Measurements from ENCODE around the gene KCNQ5. TPM values are rescaled to one million over a fixed set of nuclear protein-coding genes. Genes with fewer than 3 reads are reported as not detected.

The KCNQ5 gene
- total RNA-seq, 4 donors from 2014 or later = 0.96 to 3.4 (median 1.5) TPM

DNA sequence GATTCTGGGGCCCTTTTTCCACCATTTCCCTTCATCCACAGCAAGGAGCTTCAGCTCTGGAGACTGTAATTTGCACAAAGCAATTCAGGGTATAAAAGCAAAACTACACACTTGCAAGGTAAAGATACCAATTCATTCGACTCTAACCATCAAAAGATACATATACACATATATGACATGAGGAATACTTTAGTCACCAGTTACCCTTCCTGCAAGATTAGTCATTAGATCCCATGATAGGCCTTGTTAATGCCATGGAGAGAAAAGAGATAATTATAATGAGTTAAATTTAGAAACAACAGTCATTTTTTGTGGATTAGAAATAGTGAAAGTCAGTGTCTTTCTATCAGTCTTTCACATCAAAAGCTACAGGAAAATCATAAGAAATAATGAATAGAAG, 204.2 kb downstream of the KCNQ5 start:
- TF ChIP-seq POLR2AphosphoS5 (IDR thresholded peaks at IDR 0.05) = no peak
- TF ChIP-seq POLR2A (IDR thresholded peaks at IDR 0.05) = no peak
- TF ChIP-seq, protein P1, sequence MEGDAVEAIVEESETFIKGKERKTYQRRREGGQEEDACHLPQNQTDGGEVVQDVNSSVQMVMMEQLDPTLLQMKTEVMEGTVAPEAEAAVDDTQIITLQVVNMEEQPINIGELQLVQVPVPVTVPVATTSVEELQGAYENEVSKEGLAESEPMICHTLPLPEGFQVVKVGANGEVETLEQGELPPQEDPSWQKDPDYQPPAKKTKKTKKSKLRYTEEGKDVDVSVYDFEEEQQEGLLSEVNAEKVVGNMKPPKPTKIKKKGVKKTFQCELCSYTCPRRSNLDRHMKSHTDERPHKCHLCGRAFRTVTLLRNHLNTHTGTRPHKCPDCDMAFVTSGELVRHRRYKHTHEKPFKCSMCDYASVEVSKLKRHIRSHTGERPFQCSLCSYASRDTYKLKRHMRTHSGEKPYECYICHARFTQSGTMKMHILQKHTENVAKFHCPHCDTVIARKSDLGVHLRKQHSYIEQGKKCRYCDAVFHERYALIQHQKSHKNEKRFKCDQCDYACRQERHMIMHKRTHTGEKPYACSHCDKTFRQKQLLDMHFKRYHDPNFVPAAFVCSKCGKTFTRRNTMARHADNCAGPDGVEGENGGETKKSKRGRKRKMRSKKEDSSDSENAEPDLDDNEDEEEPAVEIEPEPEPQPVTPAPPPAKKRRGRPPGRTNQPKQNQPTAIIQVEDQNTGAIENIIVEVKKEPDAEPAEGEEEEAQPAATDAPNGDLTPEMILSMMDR (IDR thresholded peaks at IDR 0.05) = no peak
- TF ChIP-seq EP300 (IDR thresholded peaks at IDR 0.05) = no peak
- Histone ChIP-seq H3K36me3 (no peaks in the 10 kb centered on the region), H3K9me3 (no peaks in the 10 kb centered on the region), H3K4me1 (no peaks in the 10 kb centered on the region), H3K27ac (no peak overlapping the region), H3K4me3 (no peak overlapping the region), H3K27me3 (no peaks in the 10 kb centered on the region)
- ATAC-seq = no peak
- 54% methylated on average over 1 of the region's 1 CpG; no CpG with 5 or more reads in 1 of the 2 donors for WGBS, 2 donors (ENCODE audit: low coverage in 1 of 2)

DNA sequence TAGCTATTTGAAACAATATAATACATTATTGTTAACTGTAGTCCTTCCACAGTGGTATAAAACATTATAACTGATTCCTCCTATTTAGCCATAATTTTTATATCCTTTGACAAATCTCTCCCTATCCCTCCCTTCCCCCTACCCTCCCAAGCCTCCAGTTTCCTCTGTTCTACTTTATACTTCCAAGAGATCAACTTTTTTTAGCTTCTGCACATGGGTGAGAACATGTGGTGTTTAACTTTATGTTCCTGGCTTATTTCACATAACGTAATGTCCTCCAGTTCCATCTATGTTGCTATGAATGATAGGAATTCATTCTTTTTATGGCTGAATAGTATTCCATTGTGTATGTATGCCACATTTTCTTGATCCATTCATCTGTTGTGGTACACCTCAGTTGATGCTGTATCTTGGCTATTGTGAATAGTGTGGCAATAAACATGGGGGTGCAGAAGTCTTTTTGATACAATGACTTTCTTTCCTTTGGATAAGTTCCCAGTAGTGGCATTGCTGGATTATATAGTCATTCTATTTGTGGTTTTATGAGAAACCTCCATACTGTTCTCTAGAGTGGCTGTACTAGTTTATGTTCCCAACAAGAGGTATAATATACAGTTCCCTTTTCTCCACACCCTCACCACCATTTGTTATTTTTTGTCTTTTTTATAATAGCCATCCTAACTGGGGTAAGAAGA, 205.0 kb downstream of the KCNQ5 start:
- ATAC-seq = no peak
- 83 to 100% methylated on average over 1 of the region's 1 CpG for WGBS, 2 donors (ENCODE audit: low coverage in 1 of 2)
- Histone ChIP-seq H3K27ac (no peak overlapping the region), H3K4me3 (no peak overlapping the region), H3K9me3 (no peaks in the 10 kb centered on the region), H3K27me3 (no peaks in the 10 kb centered on the region), H3K4me1 (no peaks in the 10 kb centered on the region), H3K36me3 (no peaks in the 10 kb centered on the region)
- TF ChIP-seq, protein P1 (IDR thresholded peaks at IDR 0.05) = no peak
- no peak for TF ChIP-seq POLR2AphosphoS5 (IDR thresholded peaks at IDR 0.05)
- TF ChIP-seq POLR2A (IDR thresholded peaks at IDR 0.05) = no peak
- no peak for TF ChIP-seq EP300 (IDR thresholded peaks at IDR 0.05)

DNA sequence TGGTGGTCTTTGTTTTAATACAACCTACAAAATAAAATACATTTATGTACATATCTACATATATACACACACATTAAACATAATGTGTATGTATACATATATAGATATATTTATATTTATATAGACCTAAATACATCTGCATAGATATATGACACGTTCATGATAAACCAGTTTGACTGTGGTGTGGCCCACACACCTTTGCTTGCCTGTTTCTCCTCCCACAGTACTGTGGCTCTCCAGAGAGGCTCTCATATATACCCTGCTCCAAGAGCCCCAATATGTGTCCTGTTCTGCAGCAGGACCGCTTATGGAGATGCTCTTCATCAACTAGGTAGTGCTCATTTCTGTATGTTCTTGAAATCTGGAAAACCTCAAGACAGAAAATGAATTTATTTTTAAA, 207.0 kb downstream of the KCNQ5 start:
- H3K9me3 ChIP-seq = no peaks in the 10 kb centered on the region
- WGBS, 2 donors (ENCODE audit: low coverage in 1 of 2) = 54 to 71% methylated on average over 1 to 2 of the region's 2 CpGs
- TF ChIP-seq POLR2A (IDR thresholded peaks at IDR 0.05) = no peak
- TF ChIP-seq EP300 (IDR thresholded peaks at IDR 0.05) = no peak
- TF ChIP-seq POLR2AphosphoS5 (IDR thresholded peaks at IDR 0.05) = no peak
- TF ChIP-seq, protein P1 (IDR thresholded peaks at IDR 0.05) = no peak

DNA sequence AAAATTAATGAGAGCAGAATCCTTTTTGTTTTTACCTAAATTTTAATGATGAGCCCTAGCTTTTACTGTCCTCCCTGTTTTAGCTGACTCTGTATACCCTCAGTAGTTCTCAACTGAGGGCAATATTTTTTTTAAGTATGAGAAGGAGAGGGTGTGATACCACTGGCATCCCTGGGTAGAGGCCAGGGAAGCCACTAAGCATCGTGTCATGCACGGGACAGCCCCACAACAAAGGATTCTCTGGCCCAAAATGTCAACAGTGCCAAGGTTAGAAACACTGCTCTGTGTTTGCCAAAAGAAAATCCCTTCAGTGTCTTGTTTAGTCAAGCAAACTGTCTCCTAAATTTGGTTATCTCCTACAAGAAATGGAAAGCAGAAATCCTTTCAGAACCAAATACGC, 210.4 kb downstream of the KCNQ5 start:
- no peak overlapping the region for H3K27ac ChIP-seq
- no peak for ATAC-seq
- no peaks in the 10 kb centered on the region for H3K4me1 ChIP-seq
- no peaks in the 10 kb centered on the region for H3K36me3 ChIP-seq
- 34 to 69% methylated on average over 3 of the region's 3 CpGs for WGBS, 2 donors (ENCODE audit: low coverage in 1 of 2)
- TF ChIP-seq, protein P1 (IDR thresholded peaks at IDR 0.05) = no peak
- TF ChIP-seq EP300 (IDR thresholded peaks at IDR 0.05) (no peak), POLR2A (IDR thresholded peaks at IDR 0.05) (no peak), POLR2AphosphoS5 (IDR thresholded peaks at IDR 0.05) (no peak)
- H3K4me3 ChIP-seq = no peak overlapping the region
- no peaks in the 10 kb centered on the region for H3K27me3 ChIP-seq
- no peaks in the 10 kb centered on the region for H3K9me3 ChIP-seq

More for the DNA sequence above, 207.0 kb downstream of the KCNQ5 start:
- no peak overlapping the region for H3K27ac ChIP-seq
- no peak overlapping the region for H3K4me3 ChIP-seq
- H3K27me3 ChIP-seq = no peaks in the 10 kb centered on the region
- H3K4me1 ChIP-seq = no peaks in the 10 kb centered on the region
- ATAC-seq = no peak
- no peaks in the 10 kb centered on the region for H3K36me3 ChIP-seq

DNA sequence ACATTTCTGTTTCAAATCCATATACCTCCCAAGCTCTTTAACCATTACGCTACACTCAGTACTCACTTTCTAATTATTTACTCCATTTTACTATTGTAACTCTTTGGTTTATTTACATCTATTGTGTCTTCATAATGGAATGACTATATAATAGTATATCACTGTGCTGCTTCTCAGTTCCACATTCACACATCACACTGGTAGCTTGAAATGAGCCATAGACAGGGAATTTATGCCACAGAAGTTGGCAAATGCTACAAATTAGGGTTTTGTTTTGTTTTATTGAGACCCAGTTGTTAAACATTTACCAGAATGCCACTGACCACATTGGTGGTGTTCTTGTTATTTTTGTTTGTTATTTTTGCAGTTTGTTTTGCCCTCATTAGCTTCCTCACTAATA, 213.9 kb downstream of the KCNQ5 start:
- Histone ChIP-seq H3K27ac (no peak overlapping the region), H3K4me1 (no peaks in the 10 kb centered on the region), H3K9me3 (no peaks in the 10 kb centered on the region), H3K27me3 (no peaks in the 10 kb centered on the region), H3K4me3 (no peak overlapping the region), H3K36me3 (no peaks in the 10 kb centered on the region)
- ATAC-seq = no peak
- WGBS, 2 donors (ENCODE audit: low coverage in 1 of 2) = 93 to 100% methylated on average over 1 of the region's 1 CpG
- TF ChIP-seq, protein P1 (IDR thresholded peaks at IDR 0.05) = no peak
- TF ChIP-seq EP300 (IDR thresholded peaks at IDR 0.05) (no peak), POLR2A (IDR thresholded peaks at IDR 0.05) (no peak)
